HUDEP-2 (cell line): Measurements from ENCODE around the gene MVB12A.

ENCODE experiments used
- DNase-seq, 76 experiments: peaks; one replicate each; lab custom pipeline; 2025; ENCODE audit not compliant: unreplicated experiment in 76 of 76; lab: John Stamatoyannopoulos, UW

The MVB12A gene

DNA sequence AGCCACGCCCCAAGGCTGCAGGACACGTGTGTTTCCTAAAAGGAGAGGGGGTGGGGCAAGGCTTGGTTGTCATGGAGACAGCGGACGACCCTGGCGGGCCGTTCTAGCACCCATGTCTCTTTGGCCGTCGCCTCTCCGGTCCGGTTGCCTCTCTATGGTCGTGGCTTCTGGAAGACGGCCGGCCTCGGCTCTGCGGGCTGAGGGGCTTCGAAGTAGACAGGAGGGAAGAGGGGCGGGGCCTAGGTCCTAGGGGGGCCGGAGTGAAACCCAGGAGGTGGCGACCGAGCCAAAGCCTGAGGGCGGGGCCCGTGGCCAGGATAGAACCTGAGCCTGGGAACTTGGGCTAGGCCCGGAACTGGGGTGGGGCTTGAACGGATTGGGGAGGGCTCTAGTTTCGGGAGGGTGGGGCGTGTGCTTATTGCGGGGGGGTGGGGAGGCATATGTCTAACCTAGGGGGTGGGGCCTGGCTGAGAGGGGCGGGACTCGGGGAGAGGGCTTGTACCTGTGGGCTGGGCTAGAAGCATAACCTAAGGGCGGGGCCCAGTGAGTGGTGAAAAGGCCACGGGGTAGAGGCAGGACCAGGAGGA lies 49.7 kb downstream of the MVB12A start:
- peak; percentile 75 to 100 (median 98) for DNase-seq

- peak; percentile 84 to 100 (median 99) for DNase-seq
Measured at GRCh38 chr19:17470068-17470841, 50.4 kb downstream of the MVB12A start, which contains the start of gene SLC27A1. Gene SLC27A1, plus strand, starts transcription at chr19:17470524. Its CDS starts 17 bp downstream, at chr19:17470541.

- DNase-seq, result no peak
Measured at GRCh38 chr19:17471410-17472125, 51.7 kb downstream of the MVB12A start.

DNA sequence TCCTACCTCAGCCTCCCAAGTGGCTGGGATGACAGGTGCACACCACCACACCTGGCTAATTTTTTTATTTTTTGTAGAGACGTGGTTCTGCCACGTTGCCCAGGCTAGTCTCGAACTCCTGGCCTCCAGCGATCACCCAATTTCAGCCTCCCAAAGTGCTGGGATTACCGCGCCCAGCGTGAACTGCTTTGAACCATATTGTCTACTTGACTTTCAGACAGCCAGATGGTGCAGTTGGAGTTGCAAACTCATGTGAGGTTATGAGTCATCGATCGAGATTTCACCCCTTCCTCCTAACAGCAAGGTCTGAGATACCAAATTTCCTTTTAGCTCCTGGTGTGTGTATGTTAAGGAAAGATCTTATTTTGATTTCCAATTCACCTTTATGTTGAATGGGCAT lies 53.2 kb downstream of the MVB12A start:
- DNase-seq, result peak in 20 of 76 experiments; percentile 5 to 59 (median 22)
